Measurements from ENCODE around the gene ALKAL2. TPM values are rescaled to one million over a fixed set of nuclear protein-coding genes. Genes with fewer than 3 reads are reported as not detected.
A peak's percentile ranks its signal among the peaks of the same experiment; 100 is the strongest.

ALKAL2 gene
- total and polyA plus RNA-seq, 2 of the 13 experiments (the other 11 are each of a cell fraction or from before 2014, with no cell fraction given) = 0.22 to 1.7 TPM

- TF ChIP-seq, protein P1, sequence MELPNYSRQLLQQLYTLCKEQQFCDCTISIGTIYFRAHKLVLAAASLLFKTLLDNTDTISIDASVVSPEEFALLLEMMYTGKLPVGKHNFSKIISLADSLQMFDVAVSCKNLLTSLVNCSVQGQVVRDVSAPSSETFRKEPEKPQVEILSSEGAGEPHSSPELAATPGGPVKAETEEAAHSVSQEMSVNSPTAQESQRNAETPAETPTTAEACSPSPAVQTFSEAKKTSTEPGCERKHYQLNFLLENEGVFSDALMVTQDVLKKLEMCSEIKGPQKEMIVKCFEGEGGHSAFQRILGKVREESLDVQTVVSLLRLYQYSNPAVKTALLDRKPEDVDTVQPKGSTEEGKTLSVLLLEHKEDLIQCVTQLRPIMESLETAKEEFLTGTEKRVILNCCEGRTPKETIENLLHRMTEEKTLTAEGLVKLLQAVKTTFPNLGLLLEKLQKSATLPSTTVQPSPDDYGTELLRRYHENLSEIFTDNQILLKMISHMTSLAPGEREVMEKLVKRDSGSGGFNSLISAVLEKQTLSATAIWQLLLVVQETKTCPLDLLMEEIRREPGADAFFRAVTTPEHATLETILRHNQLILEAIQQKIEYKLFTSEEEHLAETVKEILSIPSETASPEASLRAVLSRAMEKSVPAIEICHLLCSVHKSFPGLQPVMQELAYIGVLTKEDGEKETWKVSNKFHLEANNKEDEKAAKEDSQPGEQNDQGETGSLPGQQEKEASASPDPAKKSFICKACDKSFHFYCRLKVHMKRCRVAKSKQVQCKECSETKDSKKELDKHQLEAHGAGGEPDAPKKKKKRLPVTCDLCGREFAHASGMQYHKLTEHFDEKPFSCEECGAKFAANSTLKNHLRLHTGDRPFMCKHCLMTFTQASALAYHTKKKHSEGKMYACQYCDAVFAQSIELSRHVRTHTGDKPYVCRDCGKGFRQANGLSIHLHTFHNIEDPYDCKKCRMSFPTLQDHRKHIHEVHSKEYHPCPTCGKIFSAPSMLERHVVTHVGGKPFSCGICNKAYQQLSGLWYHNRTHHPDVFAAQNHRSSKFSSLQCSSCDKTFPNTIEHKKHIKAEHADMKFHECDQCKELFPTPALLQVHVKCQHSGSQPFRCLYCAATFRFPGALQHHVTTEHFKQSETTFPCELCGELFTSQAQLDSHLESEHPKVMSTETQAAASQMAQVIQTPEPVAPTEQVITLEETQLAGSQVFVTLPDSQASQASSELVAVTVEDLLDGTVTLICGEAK (IDR thresholded peaks at IDR 0.05) = no peak
- TF ChIP-seq, protein P1 (CRISPR knock-in tag; IDR thresholded peaks at IDR 0.05) = no peak
- TF ChIP-seq LRRFIP1 (CRISPR knock-in tag; conservative IDR thresholded peaks at IDR 0.05) (0 out of 2 replicates have a peak, but pooled peaks have one; percentile 16), NFE2L1 (CRISPR knock-in tag; IDR thresholded peaks at IDR 0.05; ENCODE audit: borderline replicate concordance) (no peak), ZNF234 (CRISPR knock-in tag; conservative IDR thresholded peaks at IDR 0.05) (0 out of 2 replicates have a peak, but pooled peaks have one; percentile 8), ZNF253 (CRISPR knock-in tag; IDR thresholded peaks at IDR 0.05; ENCODE audit: borderline replicate concordance) (no peak), ZFP36 (IDR thresholded peaks at IDR 0.05; ENCODE audit: borderline replicate concordance, low read depth, low read length, partially characterized antibody) (peak; percentile 64), ARID5B (CRISPR knock-in tag; IDR thresholded peaks at IDR 0.05) (peak; percentile 33; the same call in 1 of the 2 replicates), CHCHD3 (CRISPR knock-in tag; IDR thresholded peaks at IDR 0.05) (0 out of 2 replicates have a peak, but pooled peaks have one; percentile 0), ZNF124 (CRISPR knock-in tag; IDR thresholded peaks at IDR 0.05) (0 out of 2 replicates have a peak, but pooled peaks have one; percentile 45), SP2 (CRISPR knock-in tag; IDR thresholded peaks at IDR 0.05) (0 out of 2 replicates have a peak, but pooled peaks have one; percentile 34), ESRRA (CRISPR knock-in tag; IDR thresholded peaks at IDR 0.05; ENCODE audit: low read depth) (0 out of 2 replicates have a peak, but pooled peaks have one; percentile 16)
Measured at GRCh38 chr2:290090-290722, 2.3 kb upstream of the ALKAL2 start (continued).

Data from HepG2 (cell line).